ENCODE results near the gene ZNF280B. TPM values are rescaled to one million over a fixed set of nuclear protein-coding genes. Genes with fewer than 3 reads are reported as not detected.

ZNF280B gene
- total and polyA plus RNA-seq, 2 experiments from 2014 or later: 5.5 to 6.7 TPM

DNA sequence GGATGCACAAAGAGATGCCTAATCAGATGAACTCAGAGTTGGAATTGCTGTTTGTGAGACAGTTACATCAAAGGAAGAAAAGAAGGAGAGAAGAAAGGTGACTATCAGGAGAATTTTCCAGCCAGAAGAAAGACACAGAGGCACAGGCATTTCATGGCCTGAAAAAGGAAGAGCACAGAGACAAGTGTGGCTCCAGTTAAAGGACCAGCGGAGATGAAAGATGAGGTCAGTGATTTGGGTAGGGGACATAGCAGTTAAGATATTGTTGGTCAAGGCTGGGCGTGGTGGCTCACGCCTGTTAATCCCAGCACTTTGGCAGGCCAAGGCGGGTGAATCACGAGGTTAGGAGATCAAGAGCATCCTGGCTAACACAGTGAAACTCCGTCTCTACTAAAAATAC lies 15.0 kb upstream of the ZNF280B start (continued):
- TF ChIP-seq, protein P1, sequence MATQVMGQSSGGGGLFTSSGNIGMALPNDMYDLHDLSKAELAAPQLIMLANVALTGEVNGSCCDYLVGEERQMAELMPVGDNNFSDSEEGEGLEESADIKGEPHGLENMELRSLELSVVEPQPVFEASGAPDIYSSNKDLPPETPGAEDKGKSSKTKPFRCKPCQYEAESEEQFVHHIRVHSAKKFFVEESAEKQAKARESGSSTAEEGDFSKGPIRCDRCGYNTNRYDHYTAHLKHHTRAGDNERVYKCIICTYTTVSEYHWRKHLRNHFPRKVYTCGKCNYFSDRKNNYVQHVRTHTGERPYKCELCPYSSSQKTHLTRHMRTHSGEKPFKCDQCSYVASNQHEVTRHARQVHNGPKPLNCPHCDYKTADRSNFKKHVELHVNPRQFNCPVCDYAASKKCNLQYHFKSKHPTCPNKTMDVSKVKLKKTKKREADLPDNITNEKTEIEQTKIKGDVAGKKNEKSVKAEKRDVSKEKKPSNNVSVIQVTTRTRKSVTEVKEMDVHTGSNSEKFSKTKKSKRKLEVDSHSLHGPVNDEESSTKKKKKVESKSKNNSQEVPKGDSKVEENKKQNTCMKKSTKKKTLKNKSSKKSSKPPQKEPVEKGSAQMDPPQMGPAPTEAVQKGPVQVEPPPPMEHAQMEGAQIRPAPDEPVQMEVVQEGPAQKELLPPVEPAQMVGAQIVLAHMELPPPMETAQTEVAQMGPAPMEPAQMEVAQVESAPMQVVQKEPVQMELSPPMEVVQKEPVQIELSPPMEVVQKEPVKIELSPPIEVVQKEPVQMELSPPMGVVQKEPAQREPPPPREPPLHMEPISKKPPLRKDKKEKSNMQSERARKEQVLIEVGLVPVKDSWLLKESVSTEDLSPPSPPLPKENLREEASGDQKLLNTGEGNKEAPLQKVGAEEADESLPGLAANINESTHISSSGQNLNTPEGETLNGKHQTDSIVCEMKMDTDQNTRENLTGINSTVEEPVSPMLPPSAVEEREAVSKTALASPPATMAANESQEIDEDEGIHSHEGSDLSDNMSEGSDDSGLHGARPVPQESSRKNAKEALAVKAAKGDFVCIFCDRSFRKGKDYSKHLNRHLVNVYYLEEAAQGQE (IDR thresholded peaks at IDR 0.05; ENCODE audit: unreplicated experiment): no peak
- TF ChIP-seq NANOG (IDR thresholded peaks at IDR 0.05; ENCODE audit: borderline replicate concordance) (no peak), POLR2AphosphoS5 (IDR thresholded peaks at IDR 0.05; ENCODE audit: low read depth) (no peak), ZNF114 (CRISPR knock-in tag; IDR thresholded peaks at IDR 0.05) (no peak), CREB1 (CRISPR knock-in tag; IDR thresholded peaks at IDR 0.05; ENCODE audit: low read depth) (no peak), ZNF331 (CRISPR knock-in tag; IDR thresholded peaks at IDR 0.05; ENCODE audit: low read depth) (no peak), STAT1 (IDR thresholded peaks at IDR 0.05; ENCODE audit: unreplicated experiment) (no peak), EZH2phosphoT487 (IDR thresholded peaks at IDR 0.05; ENCODE audit: unreplicated experiment) (no peak)
- TF ChIP-seq, protein P2, sequence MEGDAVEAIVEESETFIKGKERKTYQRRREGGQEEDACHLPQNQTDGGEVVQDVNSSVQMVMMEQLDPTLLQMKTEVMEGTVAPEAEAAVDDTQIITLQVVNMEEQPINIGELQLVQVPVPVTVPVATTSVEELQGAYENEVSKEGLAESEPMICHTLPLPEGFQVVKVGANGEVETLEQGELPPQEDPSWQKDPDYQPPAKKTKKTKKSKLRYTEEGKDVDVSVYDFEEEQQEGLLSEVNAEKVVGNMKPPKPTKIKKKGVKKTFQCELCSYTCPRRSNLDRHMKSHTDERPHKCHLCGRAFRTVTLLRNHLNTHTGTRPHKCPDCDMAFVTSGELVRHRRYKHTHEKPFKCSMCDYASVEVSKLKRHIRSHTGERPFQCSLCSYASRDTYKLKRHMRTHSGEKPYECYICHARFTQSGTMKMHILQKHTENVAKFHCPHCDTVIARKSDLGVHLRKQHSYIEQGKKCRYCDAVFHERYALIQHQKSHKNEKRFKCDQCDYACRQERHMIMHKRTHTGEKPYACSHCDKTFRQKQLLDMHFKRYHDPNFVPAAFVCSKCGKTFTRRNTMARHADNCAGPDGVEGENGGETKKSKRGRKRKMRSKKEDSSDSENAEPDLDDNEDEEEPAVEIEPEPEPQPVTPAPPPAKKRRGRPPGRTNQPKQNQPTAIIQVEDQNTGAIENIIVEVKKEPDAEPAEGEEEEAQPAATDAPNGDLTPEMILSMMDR (conservative IDR thresholded peaks at IDR 0.05; ENCODE audit: low read depth in 2 of 2): no peak
- TF ChIP-seq, protein P3, sequence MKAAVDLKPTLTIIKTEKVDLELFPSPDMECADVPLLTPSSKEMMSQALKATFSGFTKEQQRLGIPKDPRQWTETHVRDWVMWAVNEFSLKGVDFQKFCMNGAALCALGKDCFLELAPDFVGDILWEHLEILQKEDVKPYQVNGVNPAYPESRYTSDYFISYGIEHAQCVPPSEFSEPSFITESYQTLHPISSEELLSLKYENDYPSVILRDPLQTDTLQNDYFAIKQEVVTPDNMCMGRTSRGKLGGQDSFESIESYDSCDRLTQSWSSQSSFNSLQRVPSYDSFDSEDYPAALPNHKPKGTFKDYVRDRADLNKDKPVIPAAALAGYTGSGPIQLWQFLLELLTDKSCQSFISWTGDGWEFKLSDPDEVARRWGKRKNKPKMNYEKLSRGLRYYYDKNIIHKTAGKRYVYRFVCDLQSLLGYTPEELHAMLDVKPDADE (IDR thresholded peaks at IDR 0.05): no peak

DNA sequence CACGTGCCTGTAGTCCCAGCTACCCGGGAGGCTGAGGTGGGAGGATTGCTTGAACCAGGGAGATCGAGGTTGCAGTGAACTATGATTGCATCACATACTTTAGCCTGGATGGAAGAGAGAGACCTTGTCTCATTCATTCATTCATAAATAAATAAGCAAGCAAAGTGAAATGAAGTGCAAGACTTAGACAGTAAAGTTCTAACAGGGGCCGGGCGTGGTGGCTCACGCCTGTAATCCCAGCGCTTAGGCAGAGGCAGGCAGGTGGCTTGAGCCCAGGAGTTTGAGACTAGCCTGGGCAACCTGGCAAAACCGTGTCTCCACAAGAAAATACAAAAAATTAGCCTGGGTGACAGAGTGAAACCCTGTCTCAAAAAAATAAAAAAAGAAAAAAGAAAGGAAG lies 13.1 kb upstream of the ZNF280B start:
- no peak for ATAC-seq
- Histone ChIP-seq H4K20me1 (replicated peaks; ENCODE audit: insufficient read depth) (no peaks in the 10 kb centered on the region), H3K4me3 (no peak overlapping the region)

More for the DNA sequence above, 13.1 kb upstream of the ZNF280B start:
- peaks cover 5% of the 10 kb centered on the region; the same call in 1 of the 3 replicates for H3K9me3 Mint-ChIP-seq
- peaks cover 3% of the 10 kb centered on the region; the same call in 1 of the 2 replicates for H3K9me2 ChIP-seq (ENCODE audit: insufficient read depth)
- no peaks in the 10 kb centered on the region for H3F3A ChIP-seq (replicated peaks; ENCODE audit: low read depth)
- DNase-seq (ENCODE audit: low spot score): no peak
- H3K27ac Mint-ChIP-seq: no peak overlapping the region
- peaks cover 97% of the 10 kb centered on the region for H3K27me3 ChIP-seq (ENCODE audit: insufficient read depth)
- H3K4me1 Mint-ChIP-seq: peaks cover 5% of the 10 kb centered on the region; the same call in 2 of the 3 replicates
- H3K79me2 ChIP-seq (replicated peaks; ENCODE audit: insufficient read depth): no peaks in the 10 kb centered on the region
- peaks cover 68% of the 10 kb centered on the region for H3K27me3 Mint-ChIP-seq (ENCODE audit: insufficient read depth, low read depth, poor library complexity)
- H3K4me1 ChIP-seq (ENCODE audit: insufficient read depth): no peaks in the 10 kb centered on the region
- H2AFZ ChIP-seq: no peak overlapping the region
- no peaks in the 10 kb centered on the region for H3K36me3 ChIP-seq (ENCODE audit: insufficient read depth)
- H3K27ac ChIP-seq (ENCODE audit: low read depth): no peak overlapping the region
- no peaks in the 10 kb centered on the region for H3K36me3 Mint-ChIP-seq (ENCODE audit: low read depth)
- TF ChIP-seq POLR2AphosphoS5 (IDR thresholded peaks at IDR 0.05; ENCODE audit: low read depth) (no peak), EZH2phosphoT487 (IDR thresholded peaks at IDR 0.05; ENCODE audit: unreplicated experiment) (no peak), ZNF331 (CRISPR knock-in tag; IDR thresholded peaks at IDR 0.05; ENCODE audit: low read depth) (no peak)
- no peak overlapping the region for H3K4me3 Mint-ChIP-seq
- H3K4me2 ChIP-seq: no peak overlapping the region

Data from GM23338 (cell line).